A673 (cell line): ENCODE data around the gene OR6S1.

Experiments
- EZH2 ChIP-seq: fragments of 200-600 bp; sonication (generic); IDR thresholded peaks from 2 replicates; pipeline ENCODE4 v1.6.1; 2017; ENCODE audit warnings: borderline replicate concordance, low read depth, mild to moderate bottlenecking, mixed read lengths, antibody characterized with exemption, low read length; ENCODE audit not compliant: poor library complexity, severe bottlenecking
- TF ChIP-seq, protein P1 (sequence below): fragments of 300-800, 200-600 bp; sonication (generic); conservative IDR thresholded peaks from 2 replicates; pipeline ENCODE4 v1.5.1; 2017; ENCODE audit warnings: low read depth, mild to moderate bottlenecking, antibody characterized with exemption, low read length, moderate library complexity, mixed read lengths

DNA sequence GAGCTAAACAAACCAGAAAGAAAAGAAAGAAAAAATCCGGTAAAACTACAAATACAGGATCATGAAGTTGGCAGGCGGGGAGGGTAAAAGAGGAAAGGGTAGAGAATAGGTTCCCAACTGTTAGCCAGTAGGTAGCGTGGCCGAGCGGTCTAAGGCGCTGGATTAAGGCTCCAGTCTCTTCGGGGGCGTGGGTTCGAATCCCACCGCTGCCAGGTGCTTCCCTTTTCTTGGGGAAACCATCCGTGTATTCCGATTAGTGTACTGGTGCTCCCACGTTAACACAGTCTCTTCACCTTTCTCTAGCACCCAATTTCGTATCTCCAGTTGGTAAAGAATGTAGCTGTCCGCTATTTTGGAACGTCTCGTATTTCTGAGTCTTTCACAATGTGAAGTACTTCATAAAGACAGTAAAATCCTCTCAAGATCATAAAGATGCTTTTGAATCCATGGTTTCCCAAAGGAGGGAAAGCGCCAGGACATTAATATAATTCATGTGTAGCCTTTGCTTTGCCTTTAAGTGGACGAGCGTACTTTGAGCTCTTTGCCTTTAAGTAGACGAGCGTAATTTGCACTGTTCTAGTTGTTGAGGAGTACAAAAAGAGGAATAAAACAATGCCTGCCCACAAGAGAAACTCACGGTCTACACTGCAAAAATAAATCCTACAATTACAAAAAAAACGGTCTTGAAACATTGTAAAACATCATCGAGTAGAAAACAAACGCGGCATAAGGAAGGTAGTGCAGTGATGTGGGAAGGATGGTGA lies 31.3 kb downstream of the OR6S1 start:
- TF ChIP-seq, protein P1, sequence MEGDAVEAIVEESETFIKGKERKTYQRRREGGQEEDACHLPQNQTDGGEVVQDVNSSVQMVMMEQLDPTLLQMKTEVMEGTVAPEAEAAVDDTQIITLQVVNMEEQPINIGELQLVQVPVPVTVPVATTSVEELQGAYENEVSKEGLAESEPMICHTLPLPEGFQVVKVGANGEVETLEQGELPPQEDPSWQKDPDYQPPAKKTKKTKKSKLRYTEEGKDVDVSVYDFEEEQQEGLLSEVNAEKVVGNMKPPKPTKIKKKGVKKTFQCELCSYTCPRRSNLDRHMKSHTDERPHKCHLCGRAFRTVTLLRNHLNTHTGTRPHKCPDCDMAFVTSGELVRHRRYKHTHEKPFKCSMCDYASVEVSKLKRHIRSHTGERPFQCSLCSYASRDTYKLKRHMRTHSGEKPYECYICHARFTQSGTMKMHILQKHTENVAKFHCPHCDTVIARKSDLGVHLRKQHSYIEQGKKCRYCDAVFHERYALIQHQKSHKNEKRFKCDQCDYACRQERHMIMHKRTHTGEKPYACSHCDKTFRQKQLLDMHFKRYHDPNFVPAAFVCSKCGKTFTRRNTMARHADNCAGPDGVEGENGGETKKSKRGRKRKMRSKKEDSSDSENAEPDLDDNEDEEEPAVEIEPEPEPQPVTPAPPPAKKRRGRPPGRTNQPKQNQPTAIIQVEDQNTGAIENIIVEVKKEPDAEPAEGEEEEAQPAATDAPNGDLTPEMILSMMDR, result no peak
- no peak for TF ChIP-seq EZH2
